Measurements from ENCODE around the gene PGM2.

PGM2 gene

GRCh38 chr4:37862961-37863360, 36.5 kb downstream of the PGM2 start:
- no peak for ATAC-seq (ENCODE audit: insufficient read depth, low read depth)
- Histone ChIP-seq H2AFZ (ENCODE audit: low read depth, low read length) (no peak overlapping the region), H3K4me1 (ENCODE audit: insufficient read depth, low read length) (no peaks in the 10 kb centered on the region), H3K27me3 (ENCODE audit: insufficient read depth, low read length, poor library complexity) (no peaks in the 10 kb centered on the region), H3K4me3 (ENCODE audit: low read depth in 1 of 2, low read length in 2 of 2) (no peak overlapping the region), H3K9ac (ENCODE audit: low read depth, low read length) (no peak overlapping the region), H3K79me2 (ENCODE audit: insufficient read depth, low read length) (no peaks in the 10 kb centered on the region), H3K27ac (ENCODE audit: low read length) (no peak overlapping the region), H3K4me2 (ENCODE audit: insufficient read depth, low read length) (no peak overlapping the region), H3K36me3 (ENCODE audit: insufficient read depth, low read length) (peaks cover 41% of the 10 kb centered on the region), H4K20me1 (ENCODE audit: insufficient read depth, low read length) (no peaks in the 10 kb centered on the region), H3K9me3 (ENCODE audit: insufficient read depth, low read length, severe bottlenecking) (no peaks in the 10 kb centered on the region)
- no peak for TF ChIP-seq EZH2 (IDR thresholded peaks at IDR 0.05; ENCODE audit: borderline replicate concordance, low read depth, low read length, severe bottlenecking)
- TF ChIP-seq CTCF (IDR thresholded peaks at IDR 0.05; ENCODE audit: borderline replicate concordance, extremely low read depth, low read length, poor library complexity, severe bottlenecking) = no peak
- no peak for DNase-seq

GRCh38 chr4:37864786-37865185, 38.3 kb downstream of the PGM2 start:
- H3K4me1 ChIP-seq (ENCODE audit: insufficient read depth, low read length) = no peaks in the 10 kb centered on the region
- ATAC-seq (ENCODE audit: insufficient read depth, low read depth) = no peak
- DNase-seq = no peak
- H3K4me3 ChIP-seq (ENCODE audit: low read depth in 1 of 2, low read length in 2 of 2) = no peak overlapping the region
- no peaks in the 10 kb centered on the region for H4K20me1 ChIP-seq (ENCODE audit: insufficient read depth, low read length)
- no peak overlapping the region for H3K4me2 ChIP-seq (ENCODE audit: insufficient read depth, low read length)
- no peaks in the 10 kb centered on the region for H3K27me3 ChIP-seq (ENCODE audit: insufficient read depth, low read length, poor library complexity)
- no peaks in the 10 kb centered on the region for H3K79me2 ChIP-seq (ENCODE audit: insufficient read depth, low read length)
- no peaks in the 10 kb centered on the region for H3K9me3 ChIP-seq (ENCODE audit: insufficient read depth, low read length, severe bottlenecking)
- peaks cover 27% of the 10 kb centered on the region for H3K36me3 ChIP-seq (ENCODE audit: insufficient read depth, low read length)
- TF ChIP-seq CTCF (IDR thresholded peaks at IDR 0.05; ENCODE audit: borderline replicate concordance, extremely low read depth, low read length, poor library complexity, severe bottlenecking) (no peak), EZH2 (IDR thresholded peaks at IDR 0.05; ENCODE audit: borderline replicate concordance, low read depth, low read length, severe bottlenecking) (no peak)
- no peak overlapping the region for H2AFZ ChIP-seq (ENCODE audit: low read depth, low read length)
- no peak overlapping the region for H3K9ac ChIP-seq (ENCODE audit: low read depth, low read length)
- no peak overlapping the region for H3K27ac ChIP-seq (ENCODE audit: low read length)

- peaks cover 27% of the 10 kb centered on the region; the same call in 1 of the 2 replicates for H3K36me3 ChIP-seq (ENCODE audit: insufficient read depth, low read length)
- TF ChIP-seq CTCF (IDR thresholded peaks at IDR 0.05; ENCODE audit: borderline replicate concordance, extremely low read depth, low read length, poor library complexity, severe bottlenecking) = no peak
- no peak for TF ChIP-seq EZH2 (IDR thresholded peaks at IDR 0.05; ENCODE audit: borderline replicate concordance, low read depth, low read length, severe bottlenecking)
Observed at GRCh38 chr4:37865450-37865849, 39.0 kb downstream of the PGM2 start.

GRCh38 chr4:37867102-37867501, 40.6 kb downstream of the PGM2 start:
- H4K20me1 ChIP-seq (ENCODE audit: insufficient read depth, low read length) = no peaks in the 10 kb centered on the region
- no peak overlapping the region for H3K9ac ChIP-seq (ENCODE audit: low read depth, low read length)
- H3K4me2 ChIP-seq (ENCODE audit: insufficient read depth, low read length) = no peak overlapping the region
- no peaks in the 10 kb centered on the region for H3K79me2 ChIP-seq (ENCODE audit: insufficient read depth, low read length)
- no peak overlapping the region for H3K4me3 ChIP-seq (ENCODE audit: low read depth in 1 of 2, low read length in 2 of 2)
- no peak overlapping the region for H2AFZ ChIP-seq (ENCODE audit: low read depth, low read length)
- peaks cover 17% of the 10 kb centered on the region; the same call in 1 of the 2 replicates for H3K36me3 ChIP-seq (ENCODE audit: insufficient read depth, low read length)
- DNase-seq (no peak), ATAC-seq (ENCODE audit: insufficient read depth, low read depth) (no peak)
- no peaks in the 10 kb centered on the region for H3K27me3 ChIP-seq (ENCODE audit: insufficient read depth, low read length, poor library complexity)
- H3K4me1 ChIP-seq (ENCODE audit: insufficient read depth, low read length) = peaks cover 3% of the 10 kb centered on the region; the same call in 1 of the 2 replicates
- TF ChIP-seq EZH2 (IDR thresholded peaks at IDR 0.05; ENCODE audit: borderline replicate concordance, low read depth, low read length, severe bottlenecking) = no peak
- no peak for TF ChIP-seq CTCF (IDR thresholded peaks at IDR 0.05; ENCODE audit: borderline replicate concordance, extremely low read depth, low read length, poor library complexity, severe bottlenecking)
- H3K27ac ChIP-seq (ENCODE audit: low read length) = no peak overlapping the region
- no peaks in the 10 kb centered on the region for H3K9me3 ChIP-seq (ENCODE audit: insufficient read depth, low read length, severe bottlenecking)

More at GRCh38 chr4:37865450-37865849, 39.0 kb downstream of the PGM2 start:
- Histone ChIP-seq H3K9ac (ENCODE audit: low read depth, low read length) (no peak overlapping the region), H3K9me3 (ENCODE audit: insufficient read depth, low read length, severe bottlenecking) (no peaks in the 10 kb centered on the region), H3K4me1 (ENCODE audit: insufficient read depth, low read length) (no peaks in the 10 kb centered on the region), H3K79me2 (ENCODE audit: insufficient read depth, low read length) (no peaks in the 10 kb centered on the region), H3K27ac (ENCODE audit: low read length) (no peak overlapping the region), H3K4me2 (ENCODE audit: insufficient read depth, low read length) (no peak overlapping the region), H3K27me3 (ENCODE audit: insufficient read depth, low read length, poor library complexity) (no peaks in the 10 kb centered on the region), H3K4me3 (ENCODE audit: low read depth in 1 of 2, low read length in 2 of 2) (no peak overlapping the region), H4K20me1 (ENCODE audit: insufficient read depth, low read length) (no peaks in the 10 kb centered on the region), H2AFZ (ENCODE audit: low read depth, low read length) (no peak overlapping the region)
- DNase-seq (no peak), ATAC-seq (ENCODE audit: insufficient read depth, low read depth) (no peak)
